ENCODE data around the gene LYPD6B. TPM values are rescaled to one million over a fixed set of nuclear protein-coding genes. Genes with fewer than 3 reads are reported as not detected.
A peak's percentile ranks its signal among the peaks of the same experiment; 100 is the strongest.
"Not testable (repeated sequence)": the region's sequence is repeated elsewhere in the genome, so short reads cannot be mapped to it uniquely, and the experiment has no call there.

Gene LYPD6B
- total RNA-seq, 1 experiment from 2014 or later = not detected

DNA sequence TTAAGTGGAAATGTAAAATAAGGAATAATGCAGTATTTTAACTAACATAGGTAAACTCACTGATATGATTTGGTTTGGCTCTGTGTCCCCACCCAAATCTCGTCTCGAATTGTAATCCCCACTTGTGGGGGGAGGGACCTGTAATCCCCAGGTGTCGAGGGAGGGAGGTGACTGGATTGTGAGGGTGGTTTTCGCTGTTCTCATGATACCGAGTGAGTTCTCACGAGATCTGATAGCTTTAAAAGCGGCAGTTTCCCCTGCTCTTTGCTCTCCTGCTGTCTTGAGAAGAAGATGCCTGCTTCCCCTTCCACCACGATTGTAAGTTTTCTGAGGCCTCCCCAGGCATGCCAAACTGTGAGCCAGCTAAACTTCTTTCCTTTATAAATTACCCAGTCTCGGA, 182.5 kb downstream of the LYPD6B start:
- no peaks in the 10 kb centered on the region for H3K36me3 ChIP-seq
- no peaks in the 10 kb centered on the region for H3K9me3 ChIP-seq (replicated peaks)
- H3K4me1 ChIP-seq = peaks cover 8% of the 10 kb centered on the region
- no peak for DNase-seq
- H3K4me3 ChIP-seq = no peak overlapping the region
- no peak overlapping the region for H3K27ac ChIP-seq
- H3K27me3 ChIP-seq = no peaks in the 10 kb centered on the region

DNA sequence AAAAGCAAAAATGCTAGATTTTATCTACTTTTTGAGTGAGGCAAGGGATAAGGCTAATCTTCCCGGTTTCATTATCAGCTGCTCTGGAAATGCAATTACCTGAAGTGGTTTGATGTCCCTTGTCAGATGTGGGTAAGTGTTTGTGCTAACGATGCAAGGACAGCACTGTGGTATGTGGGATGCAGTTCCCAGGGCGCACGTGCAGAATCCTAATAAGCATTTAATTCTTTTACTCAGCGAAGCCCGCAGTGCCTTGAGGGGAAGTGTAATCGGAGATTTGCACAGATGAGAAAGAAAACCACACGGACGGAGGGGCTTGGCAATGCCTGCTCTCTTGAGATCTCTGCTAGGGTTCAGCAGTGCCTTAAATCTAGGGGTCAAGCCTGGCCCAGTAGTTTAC, 183.4 kb downstream of the LYPD6B start:
- Histone ChIP-seq H3K4me1 (peaks cover 8% of the 10 kb centered on the region), H3K36me3 (no peaks in the 10 kb centered on the region), H3K27ac (no peak overlapping the region), H3K9me3 (replicated peaks) (no peaks in the 10 kb centered on the region), H3K27me3 (no peaks in the 10 kb centered on the region), H3K4me3 (no peak overlapping the region)
- DNase-seq = peak; percentile 70 to 86

DNA sequence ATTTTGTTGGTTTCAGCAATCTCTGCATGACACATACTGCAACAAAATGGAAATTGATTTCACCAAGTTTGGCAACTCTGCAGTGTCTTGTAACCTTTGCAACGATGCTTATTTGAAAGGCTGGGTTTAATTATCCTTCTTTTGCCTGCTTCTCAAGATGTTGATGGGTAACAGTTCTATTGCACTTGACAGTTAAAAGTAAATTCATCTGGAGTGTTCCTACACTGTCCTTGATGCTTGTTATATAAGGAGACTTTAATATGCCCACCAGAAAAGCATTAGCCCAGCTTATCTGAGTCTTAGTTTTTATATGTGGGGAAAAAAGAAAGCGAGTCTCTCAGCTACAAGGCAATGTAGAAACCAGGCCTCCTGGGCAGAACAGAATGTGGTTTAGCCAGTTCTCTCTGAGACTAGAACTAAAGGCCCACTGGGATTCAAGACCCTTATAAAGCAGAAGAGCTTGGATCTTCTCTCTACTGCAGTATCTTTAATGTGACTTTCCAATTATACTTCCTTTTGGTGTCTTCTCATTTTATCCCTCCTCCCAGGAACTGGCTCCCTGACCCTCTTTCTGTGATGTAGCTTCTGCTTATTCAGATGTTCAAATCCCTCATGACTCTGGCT, 185.1 kb downstream of the LYPD6B start:
- Histone ChIP-seq H3K27me3 (no peaks in the 10 kb centered on the region), H3K4me3 (no peak overlapping the region), H3K4me1 (peaks cover 8% of the 10 kb centered on the region), H3K36me3 (no peaks in the 10 kb centered on the region), H3K27ac (no peak overlapping the region), H3K9me3 (replicated peaks) (no peaks in the 10 kb centered on the region)
- DNase-seq = no peak

DNA sequence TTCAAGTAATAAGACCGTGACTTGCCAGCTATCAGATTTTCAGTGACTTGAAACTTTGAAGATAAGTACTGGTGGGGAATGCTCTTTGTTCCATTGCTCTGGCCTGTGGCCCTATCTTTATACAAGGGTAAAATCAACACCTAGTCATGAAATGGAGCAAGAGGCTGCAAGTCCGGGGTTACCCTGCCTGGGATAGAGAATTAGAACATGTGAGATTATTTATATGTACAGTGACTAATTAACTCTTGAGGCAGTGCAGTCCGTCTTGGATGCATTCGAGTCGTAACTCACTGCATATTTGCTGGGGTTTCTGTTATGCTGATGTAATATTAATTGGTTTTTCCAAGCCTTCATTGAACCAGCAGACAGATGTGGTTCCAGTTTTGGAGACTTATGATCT, 186.0 kb downstream of the LYPD6B start:
- DNase-seq = no peak
- Histone ChIP-seq H3K9me3 (replicated peaks) (no peaks in the 10 kb centered on the region), H3K27ac (no peak overlapping the region), H3K4me1 (peaks cover 8% of the 10 kb centered on the region), H3K4me3 (no peak overlapping the region), H3K27me3 (no peaks in the 10 kb centered on the region), H3K36me3 (no peaks in the 10 kb centered on the region)

DNA sequence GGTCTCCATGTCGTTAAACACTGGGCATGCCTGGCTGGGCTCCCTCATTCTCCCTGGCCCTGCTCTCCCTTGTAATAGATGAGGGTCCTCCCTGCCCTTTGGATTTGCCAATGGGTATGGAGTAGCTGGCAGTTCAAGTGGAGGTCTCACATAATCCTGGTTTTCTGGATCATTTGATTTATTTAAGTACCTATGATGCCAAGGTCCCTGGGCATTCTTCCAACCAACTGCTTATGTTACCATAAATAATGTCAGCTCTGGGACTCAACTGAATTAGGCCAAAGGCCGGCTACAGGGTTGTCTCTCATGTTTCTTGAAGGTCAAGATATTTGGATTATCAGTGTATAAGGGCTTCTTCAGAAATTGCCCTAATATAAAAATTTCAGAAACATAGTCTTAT, 186.9 kb downstream of the LYPD6B start:
- H3K4me1 ChIP-seq = peaks cover 8% of the 10 kb centered on the region
- no peaks in the 10 kb centered on the region for H3K36me3 ChIP-seq
- no peaks in the 10 kb centered on the region for H3K9me3 ChIP-seq (replicated peaks)
- no peak overlapping the region for H3K27ac ChIP-seq
- no peak overlapping the region for H3K4me3 ChIP-seq
- DNase-seq = no peak
- H3K27me3 ChIP-seq = no peaks in the 10 kb centered on the region

DNA sequence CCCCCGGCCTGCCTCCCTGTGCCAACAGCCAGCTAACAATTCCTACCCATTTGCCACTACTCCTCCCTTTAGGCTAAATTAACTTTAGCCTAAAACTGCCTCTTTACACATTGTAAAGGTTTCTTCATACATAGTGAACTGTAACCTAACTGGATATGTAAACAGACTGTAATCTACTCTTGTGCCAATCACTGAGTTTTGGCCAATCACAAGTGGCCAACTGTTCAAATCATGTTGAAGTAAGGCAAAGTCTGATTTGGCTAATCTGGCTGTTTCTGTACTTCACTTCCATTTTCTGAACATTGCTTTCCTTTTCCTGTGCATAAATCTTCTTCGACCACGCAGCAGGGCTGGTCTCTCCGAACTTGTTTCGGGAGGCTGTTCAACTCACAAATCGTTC, 188.3 kb downstream of the LYPD6B start:
- Histone ChIP-seq H3K36me3 (no peaks in the 10 kb centered on the region), H3K27ac (no peak overlapping the region), H3K4me1 (peaks cover 4% of the 10 kb centered on the region), H3K27me3 (no peaks in the 10 kb centered on the region), H3K4me3 (no peak overlapping the region), H3K9me3 (replicated peaks) (no peaks in the 10 kb centered on the region)
- DNase-seq = no peak

DNA sequence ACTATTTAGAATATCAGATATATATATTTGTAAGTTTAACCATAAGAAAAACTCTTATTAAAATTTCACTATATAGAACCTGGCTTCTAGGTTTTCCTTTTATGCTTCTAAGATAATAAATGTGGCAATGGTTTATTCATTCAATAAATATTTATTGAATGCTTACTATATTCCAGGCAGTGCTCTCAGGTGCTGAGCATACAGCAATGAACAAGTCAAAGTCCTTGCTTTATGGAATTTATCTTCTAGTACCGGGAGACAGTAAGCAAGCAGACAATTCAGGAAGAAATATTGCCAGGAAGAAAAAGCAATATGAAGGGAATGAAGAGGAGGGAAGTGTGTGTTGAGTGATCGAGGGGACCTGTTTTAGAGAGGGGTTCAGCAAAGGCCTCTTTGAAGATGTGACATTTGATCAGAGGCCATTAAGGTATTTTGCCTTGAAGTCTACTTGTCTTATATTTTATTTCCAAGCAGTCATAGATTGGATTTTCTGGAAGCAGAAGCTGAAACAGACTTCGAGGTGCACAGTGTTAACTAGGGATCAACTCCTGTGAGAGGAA, 197.4 kb downstream of the LYPD6B start:
- H3K4me3 ChIP-seq = no peak overlapping the region
- DNase-seq = no peak
- H3K27ac ChIP-seq = no peak overlapping the region
- no peaks in the 10 kb centered on the region for H3K4me1 ChIP-seq
- no peaks in the 10 kb centered on the region for H3K9me3 ChIP-seq (replicated peaks)
- H3K36me3 ChIP-seq = no peaks in the 10 kb centered on the region
- H3K27me3 ChIP-seq = no peaks in the 10 kb centered on the region

DNA sequence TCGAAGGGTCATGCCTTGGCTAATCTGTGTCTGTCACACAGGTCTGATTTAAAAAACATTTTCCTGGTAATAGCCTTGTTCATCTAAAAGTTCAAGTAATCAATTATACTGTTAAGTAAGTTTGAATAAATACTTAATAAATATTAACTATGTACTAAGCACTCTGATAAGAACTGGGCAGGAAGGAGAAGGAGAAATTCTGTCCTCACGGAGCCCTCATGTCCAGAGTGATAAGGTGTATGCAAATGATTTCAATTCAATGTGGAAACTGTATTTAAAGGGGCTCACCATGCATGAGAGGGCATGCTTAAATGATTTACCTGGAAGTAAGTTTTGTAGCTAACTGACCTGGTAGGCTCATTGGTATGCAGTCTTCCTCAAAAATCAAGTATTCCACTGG, 197.9 kb downstream of the LYPD6B start:
- no peak for DNase-seq
- Histone ChIP-seq H3K36me3 (no peaks in the 10 kb centered on the region), H3K4me1 (no peaks in the 10 kb centered on the region), H3K27me3 (no peaks in the 10 kb centered on the region), H3K4me3 (no peak overlapping the region), H3K27ac (no peak overlapping the region), H3K9me3 (replicated peaks) (no peaks in the 10 kb centered on the region)

DNA sequence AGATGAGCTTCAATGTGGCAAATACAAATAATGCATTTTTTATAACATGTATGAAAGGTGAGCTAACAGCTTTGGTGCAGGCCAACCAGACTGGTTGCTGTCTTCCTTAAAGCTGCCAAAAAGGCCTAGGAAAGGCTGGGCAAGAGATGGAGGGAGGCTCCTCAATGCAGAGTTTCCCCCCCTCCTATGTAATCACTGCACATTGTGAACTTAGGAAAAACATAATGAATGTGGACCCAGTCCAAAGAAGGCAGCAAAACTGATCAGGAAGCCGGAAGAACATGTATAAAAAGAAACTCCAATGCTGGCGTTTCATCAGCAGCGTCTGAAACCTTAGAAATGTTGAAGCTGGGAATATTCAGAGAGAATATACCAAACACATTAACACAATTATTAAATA, 207.7 kb downstream of the LYPD6B start:
- H3K27ac ChIP-seq = no peak overlapping the region
- H3K27me3 ChIP-seq = no peaks in the 10 kb centered on the region; the same call in 1 of the 2 replicates
- DNase-seq = no peak
- no peaks in the 10 kb centered on the region for H3K9me3 ChIP-seq (replicated peaks)
- H3K4me3 ChIP-seq = no peak overlapping the region
- no peaks in the 10 kb centered on the region for H3K4me1 ChIP-seq
- no peaks in the 10 kb centered on the region for H3K36me3 ChIP-seq

DNA sequence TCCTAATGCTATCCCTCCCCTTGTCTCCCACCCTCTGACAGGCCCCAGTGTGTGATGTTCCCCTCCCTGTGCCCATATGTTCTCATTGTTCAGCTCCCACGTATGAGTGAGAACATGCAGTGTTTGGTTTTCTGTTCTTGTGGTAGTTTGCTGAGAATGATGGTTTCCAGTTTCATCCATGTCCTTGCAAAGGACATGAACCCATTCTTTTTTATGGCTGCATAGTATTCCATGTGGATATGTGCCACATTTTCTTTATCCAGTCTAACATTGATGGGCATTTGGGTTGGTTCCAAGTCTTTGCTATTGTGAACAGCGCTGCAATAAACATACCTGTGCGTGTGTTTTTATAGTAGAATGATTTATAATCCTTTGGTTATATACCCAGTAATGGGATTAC, 212.9 kb downstream of the LYPD6B start:
- not testable (repeated sequence) for H3K9me3 ChIP-seq (replicated peaks); H3K27me3 ChIP-seq; DNase-seq; H3K4me3 ChIP-seq; H3K4me1 ChIP-seq; H3K36me3 ChIP-seq; H3K27ac ChIP-seq

DNA sequence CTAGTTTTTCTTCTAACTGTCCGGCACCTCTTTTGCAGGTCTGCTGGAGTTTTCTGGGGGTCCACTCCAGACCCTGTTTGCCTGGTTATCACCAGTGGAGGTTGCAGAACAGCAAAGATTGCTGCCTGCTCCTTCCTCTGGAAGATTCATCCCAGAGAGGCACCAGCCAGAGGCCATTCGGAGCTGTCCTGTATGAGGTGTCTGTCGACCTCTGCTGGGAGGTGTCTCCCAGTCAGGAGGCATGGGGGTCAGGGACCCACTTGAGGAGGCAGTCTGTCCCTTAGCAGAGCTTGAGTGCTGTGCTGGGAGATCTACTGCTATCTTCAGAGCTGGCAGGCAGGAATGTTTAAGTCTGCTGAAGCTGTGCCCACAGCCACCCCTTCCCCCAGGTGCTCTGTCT, 218.4 kb downstream of the LYPD6B start:
- H3K27me3 ChIP-seq; H3K9me3 ChIP-seq (replicated peaks); H3K27ac ChIP-seq; H3K4me3 ChIP-seq; H3K36me3 ChIP-seq; DNase-seq; H3K4me1 ChIP-seq: not testable (repeated sequence)

DNA sequence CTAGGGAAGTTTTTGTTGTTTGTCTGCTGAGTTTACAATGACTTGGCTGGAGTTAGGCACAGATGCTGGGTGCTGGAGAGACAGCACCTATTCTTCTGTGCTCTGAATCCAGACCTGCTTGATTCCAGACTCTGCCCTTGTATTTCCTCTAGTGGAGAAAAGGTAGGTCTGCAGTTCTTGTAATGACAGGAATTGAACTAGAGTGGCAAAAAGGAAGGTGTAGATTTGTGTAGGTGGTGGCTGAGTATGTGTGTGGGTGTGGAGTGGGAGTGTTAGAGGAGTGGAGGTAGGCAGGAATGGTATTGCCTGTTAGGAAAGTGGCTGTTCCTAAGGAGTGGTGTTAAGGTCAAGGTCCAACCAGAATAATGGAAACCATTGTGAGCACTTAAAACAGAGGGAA, 220.0 kb downstream of the LYPD6B start:
- Histone ChIP-seq H3K4me3 (no peak overlapping the region), H3K4me1 (peaks cover 5% of the 10 kb centered on the region; the same call in 1 of the 2 replicates), H3K27ac (no peak overlapping the region), H3K9me3 (replicated peaks) (peaks cover 3% of the 10 kb centered on the region; the same call in 1 of the 2 replicates), H3K27me3 (no peaks in the 10 kb centered on the region), H3K36me3 (no peaks in the 10 kb centered on the region)
- DNase-seq = no peak

DNA sequence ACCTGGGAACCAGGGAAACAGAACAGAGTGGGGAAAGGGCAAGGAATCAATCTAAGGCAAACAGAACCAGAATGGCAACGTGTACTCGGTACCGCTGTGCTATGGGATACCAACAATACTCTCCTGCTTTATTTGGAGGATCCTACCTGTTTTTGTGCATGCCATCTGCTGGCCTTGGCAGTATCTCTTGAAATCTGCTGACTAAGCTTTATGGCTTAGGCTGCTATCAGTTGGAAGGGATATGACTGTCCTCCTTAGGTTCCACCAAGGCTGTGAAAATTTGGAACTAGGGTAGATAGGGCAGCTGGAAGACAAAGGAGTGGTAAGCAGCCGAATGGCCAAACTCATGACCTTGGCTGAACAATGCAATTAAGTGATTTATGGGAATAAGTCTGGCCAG, 220.6 kb downstream of the LYPD6B start:
- no peak overlapping the region for H3K27ac ChIP-seq
- H3K9me3 ChIP-seq (replicated peaks) = peaks cover 3% of the 10 kb centered on the region; the same call in 1 of the 2 replicates
- H3K4me1 ChIP-seq = peaks cover 5% of the 10 kb centered on the region; the same call in 1 of the 2 replicates
- no peaks in the 10 kb centered on the region for H3K27me3 ChIP-seq
- H3K36me3 ChIP-seq = no peaks in the 10 kb centered on the region
- H3K4me3 ChIP-seq = no peak overlapping the region
- no peak for DNase-seq

DNA sequence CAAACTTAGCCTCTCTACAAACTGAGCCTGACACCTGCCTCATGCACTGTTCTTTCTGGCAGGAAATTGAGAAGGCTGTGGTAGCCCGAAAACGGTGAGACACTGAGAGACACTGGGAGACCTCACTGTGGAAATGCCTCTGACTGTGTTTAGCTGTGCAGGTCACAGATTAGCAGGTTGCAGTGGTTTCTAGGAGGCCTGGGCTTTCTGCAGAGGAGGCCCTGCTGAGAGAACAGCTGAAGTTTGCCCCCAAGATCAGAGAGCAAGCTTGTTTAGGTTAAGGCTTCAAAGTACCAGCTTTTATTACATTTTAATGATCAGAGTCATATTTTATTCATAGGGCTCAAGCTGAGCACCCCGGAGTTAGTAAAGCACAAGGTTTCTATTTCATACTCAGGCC, 223.2 kb downstream of the LYPD6B start:
- Histone ChIP-seq H3K27ac (no peak overlapping the region), H3K9me3 (replicated peaks) (no peaks in the 10 kb centered on the region)
- DNase-seq = peak; percentile 18 to 54

More for the DNA sequence above, 223.2 kb downstream of the LYPD6B start:
- peaks cover 5% of the 10 kb centered on the region; the same call in 1 of the 2 replicates for H3K4me1 ChIP-seq
- H3K4me3 ChIP-seq = no peak overlapping the region
- no peaks in the 10 kb centered on the region for H3K36me3 ChIP-seq
- H3K27me3 ChIP-seq = no peaks in the 10 kb centered on the region
